Keratinocyte (primary cell): ENCODE data around the gene VPS9D1.

Source experiments
- CTCF ChIP-seq, 3 experiments: IDR thresholded peaks in 1 of 3; conservative IDR thresholded peaks in 1 of 3; optimal IDR thresholded peaks in 1 of 3; 2 replicates in 2 of 3; 3 replicates in 1 of 3; pipeline versions ENCODE3 to v1.5.1; 2011; ENCODE audit warnings: low read length in 3 of 3, mild to moderate bottlenecking in 3 of 3, moderate library complexity in 2 of 3, control low read depth in 1 of 3, inconsistent platforms in 1 of 3; ENCODE audit not compliant: insufficient read depth in 2 of 3; ENCODE audit errors: extremely low read depth in 1 of 3
- EZH2 ChIP-seq: IDR thresholded peaks from one replicate; pipeline ENCODE4 v1.6.1; 2012; ENCODE audit warnings: inconsistent platforms, mild to moderate bottlenecking, low read length, moderate library complexity

- TF ChIP-seq CTCF (optimal IDR thresholded peaks at IDR 0.05 in 1 of 3, IDR thresholded peaks at IDR 0.05 in 1 of 3, conservative IDR thresholded peaks at IDR 0.05 in 1 of 3; ENCODE audit: extremely low read depth in 1 of 3, insufficient read depth in 2 of 3, low read length in 3 of 3) (no peak), EZH2 (no peak)
These were observed 15.9 kb upstream of the VPS9D1 start for GRCh38 chr16:89736554-89736953.
